NCI-H128 (cell line): ENCODE measurements around the gene TUFM.
"Not testable (repeated sequence)": the region's sequence is repeated elsewhere in the genome, so short reads cannot be mapped to it uniquely, and the experiment has no call there.

Experiments used
- DNase-seq: peaks from one replicate; lab custom pipeline; 2025; ENCODE audit not compliant: unreplicated experiment; lab: John Stamatoyannopoulos, UW

TUFM gene

GRCh38 chr16:28802235-28803019 is 43.7 kb downstream of the TUFM start:
- DNase-seq, result not testable (repeated sequence)
